ENCODE data around the gene GALNT18. TPM values are rescaled to one million over a fixed set of nuclear protein-coding genes. Genes with fewer than 3 reads are reported as not detected.

The GALNT18 gene
- total RNA-seq, 1 experiment from 2014 or later = 15.1 TPM

- Histone ChIP-seq H3K9me3 (replicated peaks) (no peaks in the 10 kb centered on the region), H3K4me3 (no peak overlapping the region), H3K27ac (no peak overlapping the region), H3K27me3 (peaks cover 4% of the 10 kb centered on the region; the same call in 1 of the 2 replicates), H3K36me3 (no peaks in the 10 kb centered on the region), H3K4me1 (no peaks in the 10 kb centered on the region)
- no peak for DNase-seq
These were observed 359.5 kb downstream of the GALNT18 start for GRCh38 chr11:11262171-11262920.

GRCh38 chr11:11261629-11262028 lies 360.2 kb downstream of the GALNT18 start:
- H3K4me1 ChIP-seq = no peaks in the 10 kb centered on the region

GRCh38 chr11:11260903-11261302 lies 360.9 kb downstream of the GALNT18 start:
- H3K36me3 ChIP-seq = no peaks in the 10 kb centered on the region
- H3K4me3 ChIP-seq = no peak overlapping the region
- no peak overlapping the region for H3K27ac ChIP-seq
- peaks cover 4% of the 10 kb centered on the region; the same call in 1 of the 2 replicates for H3K27me3 ChIP-seq
- H3K4me1 ChIP-seq = no peaks in the 10 kb centered on the region
- no peak for DNase-seq
- no peaks in the 10 kb centered on the region for H3K9me3 ChIP-seq (replicated peaks)

More at GRCh38 chr11:11261629-11262028, 360.2 kb downstream of the GALNT18 start:
- Histone ChIP-seq H3K4me3 (no peak overlapping the region), H3K27ac (no peak overlapping the region), H3K9me3 (replicated peaks) (no peaks in the 10 kb centered on the region), H3K36me3 (no peaks in the 10 kb centered on the region), H3K27me3 (peaks cover 4% of the 10 kb centered on the region; the same call in 1 of the 2 replicates)
- no peak for DNase-seq

GRCh38 chr11:11253995-11254394 lies 367.8 kb downstream of the GALNT18 start:
- no peak overlapping the region for H3K27ac ChIP-seq
- no peaks in the 10 kb centered on the region for H3K36me3 ChIP-seq
- no peaks in the 10 kb centered on the region for H3K9me3 ChIP-seq (replicated peaks)
- peaks cover 4% of the 10 kb centered on the region; the same call in 1 of the 2 replicates for H3K27me3 ChIP-seq
- H3K4me3 ChIP-seq = no peak overlapping the region
- DNase-seq = no peak
- H3K4me1 ChIP-seq = no peaks in the 10 kb centered on the region

- Histone ChIP-seq H3K9me3 (replicated peaks) (no peaks in the 10 kb centered on the region), H3K36me3 (no peaks in the 10 kb centered on the region), H3K27me3 (peaks cover 4% of the 10 kb centered on the region; the same call in 1 of the 2 replicates), H3K4me1 (no peaks in the 10 kb centered on the region), H3K4me3 (no peak overlapping the region), H3K27ac (no peak overlapping the region)
- no peak for DNase-seq
These were observed 368.3 kb downstream of the GALNT18 start for GRCh38 chr11:11253497-11253896.

GRCh38 chr11:11252403-11252802 lies 369.4 kb downstream of the GALNT18 start:
- H3K36me3 ChIP-seq = no peaks in the 10 kb centered on the region
- no peaks in the 10 kb centered on the region for H3K4me1 ChIP-seq
- no peaks in the 10 kb centered on the region for H3K27me3 ChIP-seq
- no peak overlapping the region for H3K4me3 ChIP-seq
- H3K9me3 ChIP-seq (replicated peaks) = no peaks in the 10 kb centered on the region
- DNase-seq = peak; percentile 36
- H3K27ac ChIP-seq = no peak overlapping the region

- no peaks in the 10 kb centered on the region for H3K27me3 ChIP-seq
- H3K27ac ChIP-seq = no peak overlapping the region
- no peaks in the 10 kb centered on the region for H3K4me1 ChIP-seq
- no peaks in the 10 kb centered on the region for H3K36me3 ChIP-seq
- no peak for DNase-seq
- H3K4me3 ChIP-seq = no peak overlapping the region
- H3K9me3 ChIP-seq (replicated peaks) = no peaks in the 10 kb centered on the region
These were observed 370.3 kb downstream of the GALNT18 start for GRCh38 chr11:11251394-11251970.

- Histone ChIP-seq H3K36me3 (no peaks in the 10 kb centered on the region), H3K27ac (no peak overlapping the region), H3K27me3 (no peaks in the 10 kb centered on the region), H3K9me3 (replicated peaks) (no peaks in the 10 kb centered on the region), H3K4me1 (no peaks in the 10 kb centered on the region), H3K4me3 (no peak overlapping the region)
- no peak for DNase-seq
These were observed 371.3 kb downstream of the GALNT18 start for GRCh38 chr11:11250470-11250869.

GRCh38 chr11:11247576-11247975 lies 374.2 kb downstream of the GALNT18 start:
- Histone ChIP-seq H3K9me3 (replicated peaks) (no peaks in the 10 kb centered on the region), H3K27me3 (no peaks in the 10 kb centered on the region), H3K36me3 (no peaks in the 10 kb centered on the region), H3K27ac (no peak overlapping the region), H3K4me1 (no peaks in the 10 kb centered on the region), H3K4me3 (no peak overlapping the region)
- no peak for DNase-seq

GRCh38 chr11:11247086-11247485 lies 374.7 kb downstream of the GALNT18 start:
- H3K27me3 ChIP-seq = no peaks in the 10 kb centered on the region

GRCh38 chr11:11246166-11246565 lies 375.6 kb downstream of the GALNT18 start:
- no peaks in the 10 kb centered on the region for H3K9me3 ChIP-seq (replicated peaks)
- no peaks in the 10 kb centered on the region for H3K36me3 ChIP-seq
- H3K27me3 ChIP-seq = no peaks in the 10 kb centered on the region
- DNase-seq = no peak
- H3K4me1 ChIP-seq = no peaks in the 10 kb centered on the region
- H3K4me3 ChIP-seq = no peak overlapping the region
- no peak overlapping the region for H3K27ac ChIP-seq

More at GRCh38 chr11:11247086-11247485, 374.7 kb downstream of the GALNT18 start:
- Histone ChIP-seq H3K4me3 (no peak overlapping the region), H3K9me3 (replicated peaks) (no peaks in the 10 kb centered on the region), H3K4me1 (no peaks in the 10 kb centered on the region), H3K36me3 (no peaks in the 10 kb centered on the region), H3K27ac (no peak overlapping the region)
- DNase-seq = no peak

GRCh38 chr11:11245453-11245852 lies 376.4 kb downstream of the GALNT18 start:
- Histone ChIP-seq H3K9me3 (replicated peaks) (no peaks in the 10 kb centered on the region), H3K27ac (no peak overlapping the region), H3K27me3 (no peaks in the 10 kb centered on the region), H3K4me1 (no peaks in the 10 kb centered on the region), H3K36me3 (no peaks in the 10 kb centered on the region), H3K4me3 (no peak overlapping the region)
- no peak for DNase-seq

GRCh38 chr11:11244470-11245080 lies 377.2 kb downstream of the GALNT18 start:
- H3K36me3 ChIP-seq = no peaks in the 10 kb centered on the region
- H3K9me3 ChIP-seq (replicated peaks) = no peaks in the 10 kb centered on the region
- no peak overlapping the region for H3K27ac ChIP-seq
- no peak overlapping the region for H3K4me3 ChIP-seq
- H3K4me1 ChIP-seq = no peaks in the 10 kb centered on the region
- DNase-seq = no peak
- no peaks in the 10 kb centered on the region for H3K27me3 ChIP-seq

GRCh38 chr11:11243590-11244469 lies 378.0 kb downstream of the GALNT18 start:
- H3K27ac ChIP-seq = no peak overlapping the region
- DNase-seq = peak; percentile 39 to 56
- no peaks in the 10 kb centered on the region for H3K4me1 ChIP-seq

More at GRCh38 chr11:11243590-11244469, 378.0 kb downstream of the GALNT18 start:
- Histone ChIP-seq H3K9me3 (replicated peaks) (no peaks in the 10 kb centered on the region), H3K4me3 (no peak overlapping the region), H3K27me3 (no peaks in the 10 kb centered on the region), H3K36me3 (no peaks in the 10 kb centered on the region)

Data from SJCRH30 (cell line).